GM21528 (cell line): ENCODE data around the gene BABAM2.

Source experiments
- ATAC-seq: cut with Tn5 transposase; IDR thresholded peaks from one replicate; pipeline ENCODE4 v1.9.1; 2021; ENCODE audit warnings: mild to moderate bottlenecking, moderate library complexity; ENCODE audit not compliant: unreplicated experiment, low FRiP score

BABAM2 gene

DNA sequence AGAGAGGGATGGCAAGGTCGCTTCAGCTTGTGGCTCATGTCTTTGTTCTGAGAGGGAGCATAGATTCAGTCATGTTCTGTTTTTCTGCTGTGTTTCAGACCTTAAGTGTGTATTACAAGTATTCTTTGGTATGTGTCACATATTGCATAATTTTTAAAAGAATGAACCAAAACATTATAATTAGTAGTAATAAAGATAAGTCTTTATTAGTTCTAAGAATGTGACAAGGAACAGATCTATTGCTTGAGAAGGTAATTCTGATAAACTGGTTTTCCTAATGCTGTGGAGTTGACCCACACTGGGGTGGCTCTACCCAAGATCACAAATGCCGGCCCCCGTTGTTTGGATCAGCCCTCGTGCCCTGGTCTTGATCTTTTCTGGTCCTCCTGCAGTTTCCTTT is 377.9 kb downstream of the BABAM2 start:
- ATAC-seq: no peak

DNA sequence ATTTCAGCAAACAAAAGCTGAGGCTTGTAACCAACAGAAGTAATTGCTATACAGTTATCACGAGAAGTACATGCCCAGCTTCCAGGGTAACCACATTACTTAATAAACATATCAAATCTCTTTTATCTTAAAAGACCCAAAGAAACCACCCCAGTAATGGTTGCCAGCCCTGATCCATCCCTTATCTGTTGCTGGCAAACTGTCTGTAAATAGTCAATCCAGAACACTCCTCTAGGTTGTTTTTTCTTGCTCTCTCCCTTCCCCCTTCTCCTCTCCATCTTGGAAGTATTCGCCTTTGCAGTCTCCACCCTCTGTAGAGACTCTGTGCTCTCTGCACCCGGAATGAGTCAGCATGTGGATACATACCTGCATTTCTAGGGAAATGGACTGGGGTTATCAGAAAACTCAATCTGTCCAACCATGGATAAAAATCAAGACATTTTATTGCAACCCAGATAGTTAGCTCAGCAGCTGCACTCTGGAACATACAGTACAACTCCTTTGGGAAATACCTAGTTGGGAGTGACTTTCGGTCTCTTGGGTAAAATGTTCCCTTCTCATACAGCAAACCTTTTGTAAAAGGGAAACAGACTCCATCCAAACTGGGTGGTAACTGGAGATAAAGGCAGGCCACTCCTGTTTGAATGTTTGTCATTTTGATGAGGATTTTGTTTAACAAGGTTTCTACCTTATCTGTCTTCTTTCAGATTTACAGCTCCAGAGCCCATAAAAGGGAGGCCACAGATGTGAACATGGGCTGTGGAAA is 378.7 kb downstream of the BABAM2 start:
- ATAC-seq: no peak

DNA sequence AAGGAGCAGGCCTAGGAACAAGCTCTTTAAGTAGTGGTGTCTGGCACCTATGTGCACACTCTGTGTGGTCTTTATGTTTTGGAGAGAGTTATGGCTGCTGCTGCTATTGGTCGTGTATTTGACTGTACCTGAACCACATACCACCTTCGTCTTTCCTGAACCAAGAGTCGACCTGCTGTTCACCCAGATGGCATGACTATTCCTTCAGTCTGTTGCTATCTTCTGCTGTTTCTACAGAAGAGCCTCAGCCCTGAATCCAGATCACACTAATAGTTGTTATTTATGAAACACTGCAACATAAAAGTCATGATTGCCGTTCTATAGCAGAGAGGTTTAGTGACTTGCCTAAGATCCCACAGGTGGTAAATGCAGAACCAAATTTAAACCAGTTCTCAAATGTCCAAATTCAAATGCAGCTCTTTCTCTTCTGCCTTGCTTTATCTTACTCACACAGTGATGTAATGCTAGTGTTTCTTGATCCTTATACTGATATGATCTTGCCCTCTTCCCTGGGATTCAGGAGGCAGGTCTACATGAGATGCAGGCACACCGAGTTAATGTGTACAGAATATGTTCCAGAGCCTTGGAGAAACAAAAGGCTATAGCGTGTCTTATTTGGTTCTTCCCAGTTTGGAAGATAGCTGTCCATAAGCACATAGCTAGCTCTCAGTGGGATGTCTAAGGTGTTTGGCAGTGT is 380.1 kb downstream of the BABAM2 start:
- ATAC-seq: no peak

DNA sequence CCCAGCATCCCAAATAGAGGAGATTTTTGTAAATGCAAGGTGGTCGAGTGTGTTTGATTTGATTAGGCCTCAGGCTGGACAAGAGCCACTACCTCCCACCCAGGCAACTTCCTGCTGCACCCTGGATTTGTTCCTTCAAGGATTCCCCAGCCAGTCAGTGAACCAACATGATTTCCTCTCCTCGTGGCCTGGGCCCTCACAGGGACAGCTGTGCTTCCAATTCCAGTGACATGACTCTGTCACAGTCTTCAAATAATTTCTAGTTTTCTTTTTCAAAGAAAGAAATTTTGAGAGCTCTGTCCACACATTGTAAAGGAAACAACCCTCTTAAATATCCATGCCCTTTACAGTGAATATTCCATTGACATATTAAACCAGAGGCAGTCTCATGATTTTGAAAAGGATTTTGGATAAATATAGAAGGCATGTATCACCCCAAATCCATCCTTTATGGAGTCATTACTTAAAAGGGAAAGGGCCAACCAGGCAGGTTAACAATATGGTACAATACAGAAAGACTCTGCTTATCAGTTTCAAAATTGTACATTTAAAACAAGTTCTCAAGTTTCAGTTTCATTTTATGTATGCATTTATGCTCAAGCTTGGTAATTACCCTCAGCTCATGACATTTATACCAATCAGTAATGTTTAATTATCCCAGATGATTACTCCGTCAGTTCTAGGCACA is 380.8 kb downstream of the BABAM2 start:
- no peak for ATAC-seq

DNA sequence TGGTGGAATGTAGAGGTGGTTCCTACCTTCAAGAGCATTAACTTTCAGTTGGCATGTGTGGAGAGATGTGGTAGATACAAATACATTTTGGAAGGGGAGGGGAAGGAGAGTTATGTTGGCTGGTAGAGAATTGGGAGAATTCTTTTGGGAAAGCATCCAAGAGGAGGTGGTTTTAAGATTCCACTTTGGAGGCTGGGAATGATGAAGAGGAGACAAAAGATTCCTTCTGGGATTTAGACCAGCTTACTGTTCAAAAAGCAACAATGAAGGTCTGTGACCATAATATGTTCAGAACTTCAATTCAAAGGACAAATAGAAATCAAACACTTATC is 381.4 kb downstream of the BABAM2 start:
- ATAC-seq: no peak

DNA sequence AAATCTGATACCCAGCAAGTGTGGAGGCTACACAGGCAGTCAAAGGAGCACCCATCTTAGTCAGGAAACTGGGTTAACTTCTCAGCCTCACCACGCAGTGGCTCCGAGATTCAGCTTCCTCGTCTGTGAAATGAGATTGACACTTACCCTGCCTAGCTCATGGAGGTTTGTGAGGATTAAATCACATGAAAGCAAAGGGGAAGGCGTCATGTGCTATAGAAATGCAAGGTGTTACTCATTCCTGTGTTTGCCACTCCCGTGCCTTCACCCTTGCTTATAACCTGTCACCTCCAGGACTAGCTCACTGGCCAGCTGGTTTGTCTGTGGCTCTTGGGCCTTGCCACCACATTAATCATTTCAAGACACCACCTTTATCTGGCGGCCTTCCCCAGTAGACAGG is 383.2 kb downstream of the BABAM2 start:
- no peak for ATAC-seq

DNA sequence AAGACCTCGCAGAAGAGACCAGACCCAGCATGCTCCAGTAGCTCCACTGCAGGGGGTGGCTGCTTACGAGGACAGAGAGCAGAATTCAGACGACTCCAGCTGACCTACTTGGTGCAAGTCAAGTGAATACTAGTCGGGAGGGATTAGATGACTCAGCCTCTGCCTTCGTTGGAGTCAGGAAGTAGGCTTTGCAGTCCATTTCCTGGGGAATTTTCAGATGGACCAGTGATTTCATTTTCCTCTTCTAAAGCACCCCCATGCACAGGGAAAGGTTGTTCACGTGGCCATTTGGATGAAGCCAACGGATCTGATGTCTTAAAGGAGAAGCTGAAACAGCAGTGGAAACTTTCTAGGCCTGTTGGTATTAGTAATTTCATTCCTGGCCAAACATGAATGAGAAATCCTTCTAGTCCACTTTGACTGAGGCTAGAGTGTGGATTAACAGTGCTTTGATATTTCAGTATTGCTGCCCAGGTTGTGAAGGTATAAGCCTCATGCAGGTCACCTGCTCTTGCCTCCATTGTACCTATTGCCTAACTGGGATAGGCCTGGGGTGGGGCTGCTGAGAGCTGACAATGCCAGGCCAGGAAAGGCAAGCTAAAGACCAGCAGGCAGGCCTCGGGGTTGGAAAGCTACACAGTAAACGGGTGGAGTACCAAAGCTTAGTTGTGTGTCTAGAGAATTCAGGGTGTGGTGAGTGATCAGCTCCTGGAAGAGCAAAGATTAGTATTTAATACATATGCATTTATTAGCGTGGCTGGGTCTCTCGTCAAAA is 384.6 kb downstream of the BABAM2 start:
- ATAC-seq: no peak

DNA sequence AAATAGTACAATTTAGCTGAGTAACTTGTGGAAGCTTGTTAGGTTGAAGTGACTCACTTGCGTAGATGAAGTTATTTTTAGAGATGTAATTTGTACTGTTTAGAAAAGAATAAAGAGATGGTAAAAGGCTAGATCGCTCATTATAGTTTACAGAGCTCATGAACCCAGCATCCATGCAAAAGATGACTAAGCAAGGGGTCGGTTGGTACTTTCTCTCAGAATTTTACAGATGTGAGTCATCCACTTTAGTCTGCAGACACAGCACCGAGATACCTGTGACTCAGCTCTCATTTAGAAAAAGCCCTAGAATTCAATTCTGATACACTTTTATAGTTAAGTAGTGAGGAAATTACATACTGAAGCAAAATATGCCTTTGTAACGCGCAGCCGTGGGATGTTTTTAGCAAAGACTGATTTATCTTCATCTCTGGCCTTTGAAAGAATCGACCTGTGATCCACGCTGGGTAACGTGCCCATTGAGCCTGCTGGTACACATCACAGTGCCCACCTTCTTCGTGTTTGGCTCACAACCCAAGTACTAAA is 385.6 kb downstream of the BABAM2 start:
- ATAC-seq: no peak

DNA sequence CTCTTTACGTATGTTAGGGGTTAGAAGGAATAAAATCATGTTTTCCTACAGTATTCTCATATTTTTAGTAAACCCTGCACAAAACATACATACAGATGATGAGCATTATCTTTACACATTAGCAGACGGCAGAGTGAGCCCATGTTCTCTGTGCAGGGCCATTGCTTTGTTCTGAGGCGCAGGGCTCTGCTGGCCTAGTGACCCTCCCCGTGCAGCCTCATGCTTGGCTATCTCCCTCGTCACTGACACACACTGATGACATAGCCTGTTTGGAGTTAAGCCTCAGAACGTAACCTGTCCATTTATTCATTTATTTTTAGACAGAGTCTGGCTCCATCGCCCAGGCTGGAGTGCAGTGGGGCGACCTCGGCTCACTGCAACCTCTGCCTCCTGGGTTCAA is 386.3 kb downstream of the BABAM2 start:
- ATAC-seq: no peak

DNA sequence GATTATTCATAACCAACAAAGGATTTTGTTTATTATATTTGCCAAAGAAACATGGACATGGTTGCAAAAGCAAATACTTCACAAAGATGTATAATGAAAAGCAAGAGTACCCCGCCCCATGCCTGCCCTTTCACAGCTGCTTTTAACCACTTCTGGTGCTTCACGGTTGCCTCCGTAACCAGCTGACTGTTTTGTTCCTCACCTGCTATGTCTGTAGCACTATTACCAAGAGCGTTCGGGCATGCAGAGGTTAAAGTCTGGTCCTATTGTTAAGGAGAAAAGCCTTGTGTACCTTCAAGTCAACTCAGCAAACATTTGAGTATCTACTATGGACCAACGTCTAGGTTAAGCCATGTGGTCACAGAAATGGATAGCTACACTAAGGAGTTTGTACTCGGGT is 386.9 kb downstream of the BABAM2 start:
- ATAC-seq: no peak

DNA sequence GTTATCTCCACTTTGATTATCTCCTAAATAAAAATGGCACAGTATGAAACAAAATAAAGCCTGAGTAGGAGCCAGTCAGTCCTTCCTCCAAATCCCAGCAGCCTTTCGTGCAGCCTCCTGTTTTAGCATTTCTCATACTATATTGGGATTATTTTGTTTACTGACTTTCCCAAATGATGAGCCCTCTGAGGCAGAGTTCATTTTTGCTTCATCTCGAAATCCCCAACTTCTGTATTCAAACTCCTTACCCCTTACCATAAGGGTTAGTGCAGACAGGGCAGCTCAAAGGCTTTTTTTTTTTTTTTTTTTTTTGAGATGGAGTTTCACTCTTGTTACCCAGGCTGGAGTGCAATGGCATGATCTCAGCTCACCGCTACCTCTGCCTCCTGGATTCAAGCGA is 388.8 kb downstream of the BABAM2 start:
- ATAC-seq: no peak

DNA sequence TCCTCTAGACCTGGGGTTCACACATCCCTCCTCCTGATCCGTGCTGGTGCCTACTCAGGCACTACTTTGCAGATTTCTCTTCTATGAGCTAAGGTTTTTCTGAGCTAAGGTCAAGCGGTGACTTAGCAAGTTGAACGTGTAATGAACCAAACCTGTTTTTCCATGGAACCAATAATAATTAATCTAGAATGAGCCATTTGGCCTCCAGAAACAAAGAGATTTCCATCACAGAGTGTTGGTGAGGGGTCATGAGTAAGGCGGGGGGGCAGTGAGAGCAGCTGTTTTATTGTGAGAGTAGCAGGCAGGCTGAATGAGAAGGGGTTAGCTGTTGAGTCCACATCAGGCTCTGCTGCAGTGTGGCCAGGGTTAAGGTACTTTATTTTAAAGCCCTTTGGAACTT is 390.1 kb downstream of the BABAM2 start:
- ATAC-seq: no peak

DNA sequence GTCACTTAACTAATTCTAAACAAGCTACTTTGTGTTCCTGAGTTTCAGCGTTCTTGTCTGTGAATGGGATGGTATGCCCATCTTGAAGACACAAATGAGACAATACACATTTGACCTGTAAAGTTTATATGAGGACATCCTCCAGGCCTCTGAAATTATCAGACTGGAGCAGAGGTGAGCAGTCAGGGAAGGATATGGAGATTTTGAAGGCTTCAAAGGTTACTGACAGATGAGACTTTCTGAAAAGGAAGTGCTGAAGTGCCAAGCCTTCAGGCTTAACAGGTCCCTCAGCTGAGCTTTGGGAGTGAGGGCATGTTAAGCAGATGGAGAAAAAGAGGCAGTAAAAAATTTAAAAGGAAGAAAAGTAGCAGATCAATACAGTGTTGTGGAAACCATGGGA is 391.2 kb downstream of the BABAM2 start:
- no peak for ATAC-seq

DNA sequence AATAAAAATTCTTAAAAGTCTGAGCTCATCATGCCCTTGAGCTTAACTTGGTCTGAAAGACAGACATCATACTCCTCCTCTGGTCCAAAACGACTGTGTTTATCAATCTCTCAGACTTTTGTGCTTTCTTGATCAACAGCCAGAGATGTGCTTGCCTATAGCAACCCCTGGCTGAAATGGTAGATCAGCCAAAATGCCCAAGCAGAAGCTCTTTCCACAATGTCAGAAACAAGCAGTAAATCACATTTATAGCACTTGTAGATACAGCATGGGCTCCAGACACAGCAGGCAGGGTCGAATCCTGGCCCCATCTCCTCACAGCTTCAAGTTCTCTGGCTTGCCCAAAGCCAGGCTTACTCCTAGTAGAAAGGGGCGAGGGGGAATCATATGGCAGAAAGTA is 391.7 kb downstream of the BABAM2 start:
- no peak for ATAC-seq

DNA sequence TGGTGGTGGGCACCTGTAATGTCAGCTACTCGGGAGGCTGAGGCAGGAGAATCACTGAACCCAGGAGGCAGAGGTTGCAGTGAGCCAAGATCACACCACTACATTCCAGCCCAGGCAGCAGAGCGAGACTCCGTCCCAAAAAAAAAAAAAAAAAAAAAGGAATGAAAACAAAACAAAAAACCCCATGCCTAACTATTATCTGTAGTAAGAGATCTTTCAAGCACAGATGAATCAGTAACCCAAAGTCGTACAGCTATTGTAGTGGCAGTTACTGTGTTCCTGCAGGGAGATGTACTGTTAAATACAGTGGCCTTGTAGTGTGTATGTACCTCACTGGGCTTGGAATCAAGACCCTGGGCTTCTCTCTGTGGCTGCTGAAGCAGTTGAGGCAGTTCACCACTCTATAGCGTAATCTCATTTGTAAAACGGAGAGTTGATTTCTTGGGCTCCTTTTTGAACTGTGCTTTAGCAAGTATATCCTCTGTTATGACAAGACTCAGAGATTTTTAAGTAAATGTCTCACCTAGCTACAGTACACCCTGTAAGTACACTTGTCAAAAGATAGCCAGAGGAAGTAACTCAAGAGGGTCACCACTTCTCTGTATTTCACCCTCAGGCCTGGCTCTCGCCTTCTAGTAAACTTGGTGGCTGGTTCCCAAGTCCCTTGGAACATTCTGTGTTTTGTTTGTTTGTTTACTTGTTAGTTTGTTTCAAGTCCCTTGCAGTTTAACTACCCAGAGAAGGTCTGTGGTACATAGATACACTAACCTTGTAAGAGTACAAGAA is 392.5 kb downstream of the BABAM2 start:
- ATAC-seq: no peak

DNA sequence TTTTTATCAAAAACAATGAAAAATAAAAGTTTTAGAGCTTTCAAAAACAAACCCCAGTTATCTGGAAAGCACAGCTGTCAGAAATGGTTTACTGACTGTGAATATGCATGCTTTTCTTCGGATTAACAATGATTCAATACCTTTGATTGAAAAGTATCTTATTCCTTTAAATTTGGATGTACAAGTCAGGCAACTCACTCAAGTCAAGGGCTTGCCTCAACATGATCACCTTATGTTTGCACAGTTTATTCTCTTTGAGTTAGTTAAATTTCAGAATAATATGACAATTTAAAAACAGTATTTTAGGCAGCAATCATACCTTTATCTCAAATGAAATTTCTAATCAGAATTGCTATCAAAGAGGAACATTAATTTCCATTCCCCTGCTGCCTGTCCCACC is 393.3 kb downstream of the BABAM2 start:
- no peak for ATAC-seq

DNA sequence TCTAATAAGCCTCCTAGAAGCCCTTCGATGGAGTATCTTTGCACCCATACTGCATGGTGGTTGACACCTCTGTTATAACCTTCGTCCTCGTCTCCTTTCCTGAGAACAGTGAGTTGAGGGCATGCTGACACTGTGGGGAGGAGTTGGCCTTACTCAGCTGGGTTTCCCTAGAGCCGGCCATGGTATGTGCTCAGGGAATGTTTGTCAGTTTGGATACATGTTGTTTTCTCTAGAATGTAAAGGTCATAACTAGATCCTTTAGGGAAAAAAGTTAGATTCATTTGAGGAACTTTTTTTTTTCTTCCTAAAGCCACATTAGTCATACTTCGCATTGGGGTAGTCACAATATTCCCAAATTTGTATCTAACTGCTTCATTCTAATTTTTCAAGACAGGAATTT is 396.1 kb downstream of the BABAM2 start:
- ATAC-seq: no peak

DNA sequence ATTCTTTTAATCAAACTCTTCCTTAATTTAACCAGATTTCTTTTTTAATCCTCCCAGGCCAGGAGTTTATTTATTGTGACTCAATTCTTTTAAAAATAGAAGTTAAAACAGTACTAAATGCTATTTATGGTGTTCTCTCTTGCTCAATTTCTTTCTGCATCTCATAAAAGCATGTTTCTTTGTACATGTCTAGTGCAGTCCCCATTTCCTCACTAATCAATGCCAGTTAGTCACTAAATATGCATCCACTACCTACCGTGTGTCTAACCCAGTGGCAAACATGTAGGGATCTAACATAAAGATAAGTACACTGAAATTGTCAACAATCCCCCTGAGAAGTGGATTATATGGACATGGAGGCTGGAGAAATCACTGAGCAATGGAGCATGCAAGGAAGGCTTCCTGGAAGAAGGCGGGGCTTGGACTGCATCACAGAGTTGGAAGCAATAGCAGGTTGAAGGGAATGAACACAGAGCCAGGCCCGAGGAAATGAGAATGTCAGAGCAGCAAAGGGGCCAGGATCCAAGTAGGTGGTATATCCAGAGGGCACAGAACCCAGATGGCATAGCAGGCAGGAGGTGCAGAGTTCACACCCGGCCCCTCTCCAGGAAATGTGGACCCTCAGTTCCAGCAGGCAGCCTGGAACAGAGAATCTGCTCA is 396.9 kb downstream of the BABAM2 start:
- ATAC-seq: no peak

DNA sequence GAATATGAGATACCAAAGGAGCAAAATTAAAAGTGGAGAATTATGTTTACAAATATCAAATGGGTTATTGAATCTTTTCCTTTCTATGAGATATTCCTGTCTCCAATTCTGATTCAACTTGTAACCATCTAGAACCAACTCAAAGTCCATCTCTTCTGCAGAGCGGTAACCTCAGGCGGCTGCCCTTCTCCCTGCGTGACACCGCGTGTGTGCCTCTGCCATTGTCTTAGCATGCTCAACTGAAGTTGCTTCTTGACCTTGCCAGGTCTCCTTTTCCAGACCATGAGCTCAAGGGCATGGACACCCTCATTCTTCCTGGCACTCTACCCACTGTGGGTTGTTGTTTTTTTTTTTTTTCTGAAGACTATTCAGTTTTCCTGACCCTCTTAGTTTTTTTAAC is 398.1 kb downstream of the BABAM2 start:
- ATAC-seq: no peak
